NB4 (cell line): Measurements from ENCODE around the gene KCNJ11.

Source experiments
- CTCF ChIP-seq: IDR thresholded peaks from one replicate; pipeline ENCODE4 v1.5.1; 2012; ENCODE audit warnings: low read depth, low read length
- MAX ChIP-seq: IDR thresholded peaks from 2 replicates; pipeline ENCODE4 v1.6.1; 2011; ENCODE audit warnings: low read depth, low read length
- POLR2A ChIP-seq: IDR thresholded peaks from 2 replicates; pipeline ENCODE4 v1.6.1; 2011; ENCODE audit warnings: mild to moderate bottlenecking; ENCODE audit not compliant: insufficient read length; ENCODE audit errors: extremely low read depth

- TF ChIP-seq CTCF (no peak), POLR2A (no peak), MAX (no peak)
Observed at GRCh38 chr11:17421781-17422180, 33.3 kb upstream of the KCNJ11 start.
